Measurements from ENCODE around the gene JADE1. TPM values are rescaled to one million over a fixed set of nuclear protein-coding genes. Genes with fewer than 3 reads are reported as not detected.

JADE1 gene
- polyA plus RNA-seq, 1 of the 3 experiments (the other 2 are of a cell fraction): 9.1 TPM

DNA sequence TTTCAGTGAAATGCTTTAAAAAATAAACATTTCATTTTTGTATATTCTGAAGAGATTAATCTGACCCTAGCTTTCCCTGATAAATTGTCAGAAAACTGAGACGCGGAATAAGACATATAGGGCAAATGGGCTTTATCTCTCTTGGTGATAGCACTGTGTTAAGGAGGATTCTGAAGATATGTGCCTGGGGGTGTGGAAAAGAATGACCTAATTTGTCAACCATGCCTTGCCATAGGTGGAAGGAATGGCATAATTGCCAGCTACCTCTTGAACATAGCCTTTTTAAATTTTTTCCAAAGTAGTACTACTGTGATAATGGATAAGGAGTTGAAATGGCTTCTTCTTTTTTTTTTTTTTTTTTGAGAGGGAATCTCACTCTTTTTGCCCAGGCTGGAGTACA lies 11.7 kb downstream of the JADE1 start:
- Histone ChIP-seq H3K4me2 (no peak overlapping the region), H2AFZ (ENCODE audit: low read depth) (no peak overlapping the region), H3K9ac (no peak overlapping the region), H3F3A (replicated peaks; ENCODE audit: insufficient read depth) (peaks cover 23% of the 10 kb centered on the region), H4K20me1 (ENCODE audit: insufficient read depth) (no peaks in the 10 kb centered on the region; the same call in 1 of the 2 replicates), H3K9me3 (no peaks in the 10 kb centered on the region), H3K9me2 (no peaks in the 10 kb centered on the region), H3K27ac (ENCODE audit: low read depth in 2 of 2, low read length in 1 of 2) (peak overlapping the region in 1 of 2 experiments; percentile 73; a peak in 3 of 4 replicates), H3K4me3 (ENCODE audit: low read depth in 2 of 2, low read length in 1 of 2) (no peak overlapping the region), H3K36me3 (replicated peaks in 1 of 2; ENCODE audit: control insufficient read depth in 1 of 2, insufficient read depth in 2 of 2, low read length in 1 of 2) (peaks cover 0 to 2% of the 10 kb centered on the region in 2 experiments), H3K79me2 (ENCODE audit: insufficient read depth) (peaks cover 93% of the 10 kb centered on the region), H3K27me3 (ENCODE audit: insufficient read depth) (no peaks in the 10 kb centered on the region), H3K4me1 (ENCODE audit: control insufficient read depth in 1 of 2, insufficient read depth in 2 of 2, low read depth in 1 of 2, low read length in 1 of 2) (peaks cover 12 to 33% of the 10 kb centered on the region in 2 experiments; a peak in 3 of 4 replicates)
- WGBS (ENCODE audit: low lambda C conversion rate): 97% methylated on average over 2 of the region's 2 CpGs
- CTCF ChIA-PET: interaction anchor here (1.0 to 1.4 kb wide), 2 partner anchors 365 to 601 kb away, joined by 3 to 4 read pairs; no protein-coding TSS in a partner anchor
- no peak for DNase-seq
- TF ChIP-seq FOXM1 (IDR thresholded peaks at IDR 0.05; ENCODE audit: low read depth): no peak
- POLR2A ChIA-PET: interaction anchor here (1.0 kb wide), 1 partner anchor 9 kb away, joined by 5 read pairs; no protein-coding TSS in a partner anchor

- POLR2A ChIA-PET: interaction anchor here (0.6 kb wide), 1 partner anchor 942 kb away, joined by 6 read pairs; the partner anchor contains the start of gene PLK4
- H3K4me1 ChIP-seq (ENCODE audit: control insufficient read depth in 1 of 2, insufficient read depth in 2 of 2, low read depth in 1 of 2, low read length in 1 of 2): peaks cover 17 to 37% of the 10 kb centered on the region in 2 experiments; a peak in 3 of 4 replicates
- 11% methylated on average over 1 of the region's 1 CpG for WGBS (ENCODE audit: low lambda C conversion rate)
- H3K4me3 ChIP-seq (ENCODE audit: low read depth in 2 of 2, low read length in 1 of 2): no peak overlapping the region
- no peaks in the 10 kb centered on the region for H3K9me3 ChIP-seq
- CTCF ChIA-PET: interaction anchor here (0.6 to 1.5 kb wide), 3 partner anchors 10 to 555 kb away, joined by 3 to 7 read pairs (median 5); no protein-coding TSS in a partner anchor
- DNase-seq: no peak
- H4K20me1 ChIP-seq (ENCODE audit: insufficient read depth): no peaks in the 10 kb centered on the region; the same call in 1 of the 2 replicates
- peak overlapping the region in 1 of 2 experiments; percentile 79; a peak in 3 of 4 replicates for H3K27ac ChIP-seq (ENCODE audit: low read depth in 2 of 2, low read length in 1 of 2)
- peak overlapping the region; percentile 13; the same call in 1 of the 2 replicates for H3K4me2 ChIP-seq
- peak overlapping the region; percentile 29; the same call in 1 of the 2 replicates for H3K9ac ChIP-seq
- peaks cover 23% of the 10 kb centered on the region for H3F3A ChIP-seq (replicated peaks; ENCODE audit: insufficient read depth)
- no peaks in the 10 kb centered on the region for H3K36me3 ChIP-seq (replicated peaks in 1 of 2; ENCODE audit: control insufficient read depth in 1 of 2, insufficient read depth in 2 of 2, low read length in 1 of 2)
- no peaks in the 10 kb centered on the region for H3K9me2 ChIP-seq
- H2AFZ ChIP-seq (ENCODE audit: low read depth): no peak overlapping the region
- H3K79me2 ChIP-seq (ENCODE audit: insufficient read depth): peaks cover 93% of the 10 kb centered on the region
- TF ChIP-seq FOXM1 (IDR thresholded peaks at IDR 0.05; ENCODE audit: low read depth): peak; percentile 74
- TF ChIP-seq TCF12 (IDR thresholded peaks at IDR 0.05): peak; percentile 78
- TF ChIP-seq, protein P1, sequence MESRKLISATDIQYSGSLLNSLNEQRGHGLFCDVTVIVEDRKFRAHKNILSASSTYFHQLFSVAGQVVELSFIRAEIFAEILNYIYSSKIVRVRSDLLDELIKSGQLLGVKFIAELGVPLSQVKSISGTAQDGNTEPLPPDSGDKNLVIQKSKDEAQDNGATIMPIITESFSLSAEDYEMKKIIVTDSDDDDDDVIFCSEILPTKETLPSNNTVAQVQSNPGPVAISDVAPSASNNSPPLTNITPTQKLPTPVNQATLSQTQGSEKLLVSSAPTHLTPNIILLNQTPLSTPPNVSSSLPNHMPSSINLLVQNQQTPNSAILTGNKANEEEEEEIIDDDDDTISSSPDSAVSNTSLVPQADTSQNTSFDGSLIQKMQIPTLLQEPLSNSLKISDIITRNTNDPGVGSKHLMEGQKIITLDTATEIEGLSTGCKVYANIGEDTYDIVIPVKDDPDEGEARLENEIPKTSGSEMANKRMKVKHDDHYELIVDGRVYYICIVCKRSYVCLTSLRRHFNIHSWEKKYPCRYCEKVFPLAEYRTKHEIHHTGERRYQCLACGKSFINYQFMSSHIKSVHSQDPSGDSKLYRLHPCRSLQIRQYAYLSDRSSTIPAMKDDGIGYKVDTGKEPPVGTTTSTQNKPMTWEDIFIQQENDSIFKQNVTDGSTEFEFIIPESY (IDR thresholded peaks at IDR 0.05; ENCODE audit: borderline replicate concordance, low read depth): no peak
- peak; percentile 88 for TF ChIP-seq FOSL2 (IDR thresholded peaks at IDR 0.05; ENCODE audit: borderline replicate concordance, low read depth)
- peak; percentile 68 for TF ChIP-seq TEAD4 (IDR thresholded peaks at IDR 0.05; ENCODE audit: borderline replicate concordance, insufficient read depth)
- peak; percentile 14; the same call in 1 of the 2 replicates for TF ChIP-seq MEF2A (IDR thresholded peaks at IDR 0.05; ENCODE audit: borderline replicate concordance, low read depth)
- peak; percentile 14; the same call in 1 of the 2 replicates for TF ChIP-seq RXRA (IDR thresholded peaks at IDR 0.05; ENCODE audit: borderline replicate concordance, low read depth)
- TF ChIP-seq EP300 (IDR thresholded peaks at IDR 0.05; ENCODE audit: borderline replicate concordance in 1 of 2, low read depth in 1 of 2, low read length in 1 of 2): peak; percentile 22 to 79; a peak in 2 of 4 replicates
- TF ChIP-seq PBX3 (IDR thresholded peaks at IDR 0.05): peak; percentile 78
- TF ChIP-seq, protein P2, sequence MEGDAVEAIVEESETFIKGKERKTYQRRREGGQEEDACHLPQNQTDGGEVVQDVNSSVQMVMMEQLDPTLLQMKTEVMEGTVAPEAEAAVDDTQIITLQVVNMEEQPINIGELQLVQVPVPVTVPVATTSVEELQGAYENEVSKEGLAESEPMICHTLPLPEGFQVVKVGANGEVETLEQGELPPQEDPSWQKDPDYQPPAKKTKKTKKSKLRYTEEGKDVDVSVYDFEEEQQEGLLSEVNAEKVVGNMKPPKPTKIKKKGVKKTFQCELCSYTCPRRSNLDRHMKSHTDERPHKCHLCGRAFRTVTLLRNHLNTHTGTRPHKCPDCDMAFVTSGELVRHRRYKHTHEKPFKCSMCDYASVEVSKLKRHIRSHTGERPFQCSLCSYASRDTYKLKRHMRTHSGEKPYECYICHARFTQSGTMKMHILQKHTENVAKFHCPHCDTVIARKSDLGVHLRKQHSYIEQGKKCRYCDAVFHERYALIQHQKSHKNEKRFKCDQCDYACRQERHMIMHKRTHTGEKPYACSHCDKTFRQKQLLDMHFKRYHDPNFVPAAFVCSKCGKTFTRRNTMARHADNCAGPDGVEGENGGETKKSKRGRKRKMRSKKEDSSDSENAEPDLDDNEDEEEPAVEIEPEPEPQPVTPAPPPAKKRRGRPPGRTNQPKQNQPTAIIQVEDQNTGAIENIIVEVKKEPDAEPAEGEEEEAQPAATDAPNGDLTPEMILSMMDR (IDR thresholded peaks at IDR 0.05): no peak
- peak; percentile 44; the same call in 1 of the 2 replicates for TF ChIP-seq POLR2AphosphoS5 (IDR thresholded peaks at IDR 0.05; ENCODE audit: low read depth, low read length)
- peak; percentile 78 for TF ChIP-seq JUND (IDR thresholded peaks at IDR 0.05)
- no peak for TF ChIP-seq YY1 (IDR thresholded peaks at IDR 0.05; ENCODE audit: low read depth)
- no peak for TF ChIP-seq CHD2 (IDR thresholded peaks at IDR 0.05; ENCODE audit: low read length, partially characterized antibody)
- H3K27me3 ChIP-seq (ENCODE audit: insufficient read depth): no peaks in the 10 kb centered on the region
Measured at GRCh38 chr4:128823025-128823661, 13.6 kb downstream of the JADE1 start.

Measured in SK-N-SH (cell line).